ENCODE measurements around the gene ITGA3. TPM values are rescaled to one million over a fixed set of nuclear protein-coding genes. Genes with fewer than 3 reads are reported as not detected.
"Not testable (repeated sequence)": the region's sequence is repeated elsewhere in the genome, so short reads cannot be mapped to it uniquely, and the experiment has no call there.

ITGA3 gene
- total RNA-seq, 2 donors from 2014 or later, result 16.6 to 16.9 TPM

GRCh38 chr17:50040496-50040895, 15.4 kb upstream of the ITGA3 start:
- H3K36me3 Mint-ChIP-seq (ENCODE audit: insufficient read depth in 2 of 2); H3K9me3 Mint-ChIP-seq; H3K4me1 Mint-ChIP-seq (ENCODE audit: low read depth); H3K4me3 Mint-ChIP-seq; H3K27me3 Mint-ChIP-seq (ENCODE audit: low read depth); ATAC-seq (replicated peaks in 1 of 2); DNase-seq; H3K27ac Mint-ChIP-seq: not testable (repeated sequence)

GRCh38 chr17:50042211-50042610, 13.7 kb upstream of the ITGA3 start:
- Mint-ChIP-seq H3K4me1 (ENCODE audit: low read depth) (peaks cover 1% of the 10 kb centered on the region), H3K9me3 (no peaks in the 10 kb centered on the region), H3K27ac (peak overlapping the region; percentile 48), H3K36me3 (ENCODE audit: insufficient read depth in 2 of 2) (no peaks in the 10 kb centered on the region), H3K4me3 (no peak overlapping the region), H3K27me3 (ENCODE audit: low read depth) (no peaks in the 10 kb centered on the region)
- DNase-seq (no peak), ATAC-seq (replicated peaks in 1 of 2) (no peak)

- DNase-seq (no peak), ATAC-seq (replicated peaks in 1 of 2) (no peak)
Measured at GRCh38 chr17:50043290-50044148, 12.4 kb upstream of the ITGA3 start.

GRCh38 chr17:50044483-50044882, 11.4 kb upstream of the ITGA3 start:
- H3K4me3 Mint-ChIP-seq, result no peak overlapping the region
- H3K9me3 Mint-ChIP-seq, result no peaks in the 10 kb centered on the region
- no peak for DNase-seq
- H3K27ac Mint-ChIP-seq, result no peak overlapping the region
- H3K4me1 Mint-ChIP-seq (ENCODE audit: low read depth), result peaks cover 21% of the 10 kb centered on the region
- no peaks in the 10 kb centered on the region for H3K27me3 Mint-ChIP-seq (ENCODE audit: low read depth)
- no peaks in the 10 kb centered on the region for H3K36me3 Mint-ChIP-seq (ENCODE audit: insufficient read depth in 2 of 2)
- ATAC-seq (replicated peaks in 1 of 2), result no peak

More at GRCh38 chr17:50043290-50044148, 12.4 kb upstream of the ITGA3 start:
- Mint-ChIP-seq H3K27ac (no peak overlapping the region), H3K36me3 (ENCODE audit: insufficient read depth in 2 of 2) (no peaks in the 10 kb centered on the region), H3K4me1 (ENCODE audit: low read depth) (peaks cover 12% of the 10 kb centered on the region), H3K9me3 (no peaks in the 10 kb centered on the region), H3K4me3 (no peak overlapping the region), H3K27me3 (ENCODE audit: low read depth) (no peaks in the 10 kb centered on the region)

DNA sequence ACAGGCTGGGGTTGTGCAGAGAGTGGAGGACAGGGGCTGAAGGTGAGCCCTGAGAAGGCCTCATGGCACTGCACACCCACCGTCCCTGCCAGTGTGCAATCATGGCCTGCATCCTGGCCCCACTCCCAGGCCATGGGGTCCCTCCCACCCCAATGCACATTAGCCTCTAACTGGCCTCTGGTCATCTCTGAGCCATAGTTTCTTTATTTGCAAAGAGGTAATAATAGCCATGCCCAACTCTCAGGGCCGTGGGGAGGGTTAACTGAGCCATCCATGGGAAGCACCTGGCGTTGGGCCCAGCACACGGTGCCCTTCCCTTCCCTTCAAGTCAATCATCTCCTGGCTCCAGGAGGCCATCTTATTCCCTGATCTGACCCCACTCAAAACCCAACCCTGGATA, 10.8 kb upstream of the ITGA3 start:
- H3K27me3 Mint-ChIP-seq (ENCODE audit: low read depth), result no peaks in the 10 kb centered on the region
- no peaks in the 10 kb centered on the region for H3K9me3 Mint-ChIP-seq
- no peak overlapping the region for H3K27ac Mint-ChIP-seq
- no peaks in the 10 kb centered on the region for H3K36me3 Mint-ChIP-seq (ENCODE audit: insufficient read depth in 2 of 2)
- ATAC-seq (replicated peaks in 1 of 2) (no peak), DNase-seq (no peak)
- H3K4me3 Mint-ChIP-seq, result no peak overlapping the region
- H3K4me1 Mint-ChIP-seq (ENCODE audit: low read depth), result peaks cover 27% of the 10 kb centered on the region

GRCh38 chr17:50046179-50046578, 9.7 kb upstream of the ITGA3 start:
- Mint-ChIP-seq H3K4me1 (ENCODE audit: low read depth) (peaks cover 38% of the 10 kb centered on the region), H3K4me3 (no peak overlapping the region), H3K27ac (no peak overlapping the region), H3K9me3 (no peaks in the 10 kb centered on the region), H3K36me3 (ENCODE audit: insufficient read depth in 2 of 2) (no peaks in the 10 kb centered on the region), H3K27me3 (ENCODE audit: low read depth) (no peaks in the 10 kb centered on the region)
- ATAC-seq (replicated peaks in 1 of 2) (no peak), DNase-seq (no peak)

DNA sequence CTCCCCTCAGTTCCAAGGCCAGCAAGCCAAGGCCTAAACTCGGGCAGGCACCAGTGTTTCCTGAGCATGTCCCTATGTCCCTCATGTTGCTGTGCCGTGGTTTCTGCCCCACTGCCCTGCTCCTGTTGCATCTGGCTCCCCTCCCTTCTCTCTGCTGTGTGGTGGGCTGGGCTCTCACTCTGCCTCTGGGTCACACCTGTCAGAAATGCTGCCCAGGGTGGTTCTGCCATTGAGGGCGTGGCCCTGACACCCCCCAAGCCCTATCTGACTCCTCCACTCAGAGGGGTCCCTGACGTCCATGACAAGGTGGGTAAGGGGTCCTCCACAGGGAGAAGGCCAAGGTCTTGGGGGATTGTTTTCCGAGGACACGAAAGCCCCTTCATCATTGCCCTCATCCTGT, 9.2 kb upstream of the ITGA3 start:
- Mint-ChIP-seq H3K4me1 (ENCODE audit: low read depth) (peaks cover 42% of the 10 kb centered on the region), H3K27me3 (ENCODE audit: low read depth) (no peaks in the 10 kb centered on the region), H3K27ac (no peak overlapping the region), H3K4me3 (no peak overlapping the region), H3K9me3 (no peaks in the 10 kb centered on the region), H3K36me3 (ENCODE audit: insufficient read depth in 2 of 2) (no peaks in the 10 kb centered on the region)
- DNase-seq, result no peak
- ATAC-seq (replicated peaks in 1 of 2), result no peak

- Mint-ChIP-seq H3K4me3 (peak overlapping the region in 1 of 2 donors; percentile 59), H3K27ac (no peak overlapping the region), H3K36me3 (ENCODE audit: insufficient read depth in 2 of 2) (no peaks in the 10 kb centered on the region), H3K9me3 (no peaks in the 10 kb centered on the region), H3K27me3 (ENCODE audit: low read depth) (no peaks in the 10 kb centered on the region), H3K4me1 (ENCODE audit: low read depth) (peaks cover 47% of the 10 kb centered on the region)
- ATAC-seq (replicated peaks in 1 of 2) (no peak), DNase-seq (no peak)
Measured at GRCh38 chr17:50047083-50047482, 8.8 kb upstream of the ITGA3 start.

GRCh38 chr17:50047488-50048126, 8.3 kb upstream of the ITGA3 start:
- no peaks in the 10 kb centered on the region for H3K27me3 Mint-ChIP-seq (ENCODE audit: low read depth)
- DNase-seq (peak; percentile 38 to 40), ATAC-seq (replicated peaks in 1 of 2) (peak; percentile 50 to 56)
- H3K27ac Mint-ChIP-seq, result no peak overlapping the region
- peak overlapping the region in 1 of 2 donors; percentile 59 for H3K4me3 Mint-ChIP-seq
- peaks cover 51% of the 10 kb centered on the region for H3K4me1 Mint-ChIP-seq (ENCODE audit: low read depth)
- H3K36me3 Mint-ChIP-seq (ENCODE audit: insufficient read depth in 2 of 2), result no peaks in the 10 kb centered on the region
- H3K9me3 Mint-ChIP-seq, result no peaks in the 10 kb centered on the region

GRCh38 chr17:50048146-50048720, 7.7 kb upstream of the ITGA3 start:
- no peak for DNase-seq

GRCh38 chr17:50048988-50049387, 6.9 kb upstream of the ITGA3 start:
- H3K27me3 Mint-ChIP-seq (ENCODE audit: low read depth), result no peaks in the 10 kb centered on the region

More at GRCh38 chr17:50048146-50048720, 7.7 kb upstream of the ITGA3 start:
- Mint-ChIP-seq H3K27me3 (ENCODE audit: low read depth) (no peaks in the 10 kb centered on the region), H3K4me3 (no peak overlapping the region), H3K4me1 (ENCODE audit: low read depth) (peaks cover 51% of the 10 kb centered on the region), H3K9me3 (no peaks in the 10 kb centered on the region), H3K27ac (no peak overlapping the region), H3K36me3 (ENCODE audit: insufficient read depth in 2 of 2) (no peaks in the 10 kb centered on the region)
- ATAC-seq (replicated peaks in 1 of 2), result no peak

DNA sequence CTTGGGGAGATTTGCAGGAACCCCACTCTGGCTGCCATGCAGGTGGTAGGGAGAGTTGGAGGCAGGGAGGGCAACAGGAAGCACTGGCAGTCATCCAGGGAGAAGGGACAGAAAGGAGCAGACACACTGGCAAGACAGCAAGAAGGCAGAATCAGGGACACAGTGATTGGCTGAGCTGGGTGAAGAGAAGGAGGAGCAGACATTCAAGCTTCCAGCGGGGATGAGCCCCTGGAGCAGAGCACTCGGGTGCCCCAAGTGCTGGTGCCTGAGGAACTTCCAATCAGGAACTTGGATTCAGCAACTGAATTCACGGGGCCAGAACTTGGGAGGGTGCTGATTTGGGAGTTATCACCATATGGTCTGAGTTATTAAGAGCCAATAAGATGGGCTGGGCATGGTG, 6.3 kb upstream of the ITGA3 start:
- ATAC-seq (replicated peaks in 1 of 2), result no peak
- H3K9me3 Mint-ChIP-seq, result no peaks in the 10 kb centered on the region
- peaks cover 52% of the 10 kb centered on the region for H3K4me1 Mint-ChIP-seq (ENCODE audit: low read depth)
- no peak for DNase-seq
- no peak overlapping the region for H3K4me3 Mint-ChIP-seq
- H3K27ac Mint-ChIP-seq, result no peak overlapping the region
- no peaks in the 10 kb centered on the region for H3K27me3 Mint-ChIP-seq (ENCODE audit: low read depth)
- H3K36me3 Mint-ChIP-seq (ENCODE audit: insufficient read depth in 2 of 2), result no peaks in the 10 kb centered on the region

More at GRCh38 chr17:50048988-50049387, 6.9 kb upstream of the ITGA3 start:
- H3K4me1 Mint-ChIP-seq (ENCODE audit: low read depth), result peaks cover 51% of the 10 kb centered on the region
- no peak overlapping the region for H3K27ac Mint-ChIP-seq
- DNase-seq (no peak), ATAC-seq (replicated peaks in 1 of 2) (no peak)
- H3K9me3 Mint-ChIP-seq, result no peaks in the 10 kb centered on the region
- no peaks in the 10 kb centered on the region for H3K36me3 Mint-ChIP-seq (ENCODE audit: insufficient read depth in 2 of 2)
- H3K4me3 Mint-ChIP-seq, result no peak overlapping the region

- ATAC-seq (replicated peaks in 1 of 2) (no peak), DNase-seq (no peak)
- Mint-ChIP-seq H3K4me3 (peak overlapping the region; percentile 67 to 80), H3K9me3 (no peaks in the 10 kb centered on the region), H3K27me3 (ENCODE audit: low read depth) (no peaks in the 10 kb centered on the region), H3K4me1 (ENCODE audit: low read depth) (peaks cover 59% of the 10 kb centered on the region), H3K27ac (no peak overlapping the region), H3K36me3 (ENCODE audit: insufficient read depth in 2 of 2) (peaks cover 0 to 3% of the 10 kb centered on the region in 2 donors)
Measured at GRCh38 chr17:50050431-50051032, 5.4 kb upstream of the ITGA3 start.

Measured in activated T-cell treated with anti-CD3 and anti-CD28 coated beads, Interleukin-2, amount 50 U/mL, for 72 hours (primary cell).